RPMI8226 (cell line): ENCODE measurements around the gene PCDHA1.

Experiments used
- DNase-seq: peaks from one replicate; pipeline ENCODE4 v3.0.0-alpha.2; 2015

PCDHA1 gene

GRCh38 chr5:140992828-140993227, 206.9 kb downstream of the PCDHA1 start:
- no peak for DNase-seq

GRCh38 chr5:140996060-140996459, 210.1 kb downstream of the PCDHA1 start:
- no peak for DNase-seq

- no peak for DNase-seq
Observed at GRCh38 chr5:140998921-140999410, 213.0 kb downstream of the PCDHA1 start.

GRCh38 chr5:141001446-141001843, 215.5 kb downstream of the PCDHA1 start:
- DNase-seq: no peak

- no peak for DNase-seq
Observed at GRCh38 chr5:141001844-141002604, 216.1 kb downstream of the PCDHA1 start.

GRCh38 chr5:141002605-141002965, 216.6 kb downstream of the PCDHA1 start:
- DNase-seq: no peak

GRCh38 chr5:141003031-141003430, 217.1 kb downstream of the PCDHA1 start:
- no peak for DNase-seq

- DNase-seq: no peak
Observed at GRCh38 chr5:141003791-141004611, 218.1 kb downstream of the PCDHA1 start.

GRCh38 chr5:141007791-141008190, 221.9 kb downstream of the PCDHA1 start:
- no peak for DNase-seq

GRCh38 chr5:141010047-141010793, 224.3 kb downstream of the PCDHA1 start:
- DNase-seq: no peak

GRCh38 chr5:141017943-141018342, 232.0 kb downstream of the PCDHA1 start:
- DNase-seq: no peak

- no peak for DNase-seq
Observed at GRCh38 chr5:141022384-141022783, 236.4 kb downstream of the PCDHA1 start.

GRCh38 chr5:141031006-141031405, 245.1 kb downstream of the PCDHA1 start:
- no peak for DNase-seq

- DNase-seq: no peak
Observed at GRCh38 chr5:141032626-141033025, 246.7 kb downstream of the PCDHA1 start.

GRCh38 chr5:141039061-141039460, 253.1 kb downstream of the PCDHA1 start:
- DNase-seq: no peak

GRCh38 chr5:141039517-141039916, 253.6 kb downstream of the PCDHA1 start:
- DNase-seq: no peak

GRCh38 chr5:141040093-141040770, 254.3 kb downstream of the PCDHA1 start:
- DNase-seq: no peak

- DNase-seq: peak; percentile 81
Observed at GRCh38 chr5:141040771-141041426, 255.0 kb downstream of the PCDHA1 start.

GRCh38 chr5:141041427-141041785, 255.5 kb downstream of the PCDHA1 start:
- DNase-seq: no peak

- no peak for DNase-seq
Observed at GRCh38 chr5:141042555-141042954, 256.6 kb downstream of the PCDHA1 start.

GRCh38 chr5:141050622-141051520, 264.9 kb downstream of the PCDHA1 start, which contains the start of gene PCDHB1:
Gene PCDHB1 (plus strand): TSS chr5:141051374. CDS start chr5:141051471, 97 bp downstream.
- DNase-seq: no peak
